Panc1 (cell line): ENCODE data around the gene CRYAB.

Experiments
- CTCF ChIP-seq: fragments of 450-650 bp; IDR thresholded peaks from 2 replicates; pipeline ENCODE4 v1.5.1; 2017; ENCODE audit warnings: mild to moderate bottlenecking
- POLR2AphosphoS5 ChIP-seq: IDR thresholded peaks from 2 replicates; pipeline ENCODE4 v1.6.1; 2012; ENCODE audit warnings: mild to moderate bottlenecking, low read depth, low read length, moderate library complexity
- REST ChIP-seq, 2 experiments: IDR thresholded peaks; 2 replicates each; pipeline ENCODE4 v1.6.1; 2011 to 2012; ENCODE audit warnings: low read depth in 2 of 2, control low read depth in 1 of 2, low read length in 1 of 2, mild to moderate bottlenecking in 1 of 2, moderate library complexity in 1 of 2; ENCODE audit not compliant: insufficient read depth in 1 of 2
- SIN3A ChIP-seq: IDR thresholded peaks from 2 replicates; pipeline ENCODE4 v1.6.1; 2012; ENCODE audit warnings: low read depth, mild to moderate bottlenecking, low read length, moderate library complexity, borderline replicate concordance; ENCODE audit not compliant: insufficient read depth
- TCF7L2 ChIP-seq: IDR thresholded peaks from 2 replicates; pipeline ENCODE4 v1.6.1; 2011; ENCODE audit warnings: mild to moderate bottlenecking, low read depth, low read length, inconsistent platforms

GRCh38 chr11:111949519-111950426 lies 38.2 kb upstream of the CRYAB start:
- no peak for TF ChIP-seq CTCF
- TF ChIP-seq POLR2AphosphoS5: no peak
- TF ChIP-seq SIN3A: no peak
- TF ChIP-seq REST (IDR thresholded peaks at IDR 0.05; ENCODE audit: insufficient read depth in 1 of 2, low read depth in 2 of 2, low read length in 1 of 2): no peak
- no peak for TF ChIP-seq TCF7L2
